HL-60/S4 treated with retinoic acid at 250 ng/mL for 4 days and 3 days (cell line): Measurements from ENCODE around the gene SPATA20.

Experiments
- in situ Hi-C: fragments of 300-500 bp; cut with MboI; formaldehyde crosslinking; loops from 2 replicates; pipeline ENCODE4 v1.7.0; 2022; ENCODE audit warnings: low sequenced_read_pairs

The SPATA20 gene

GRCh38 chr17:50538549-50539410 is 8.2 kb upstream of the SPATA20 start:
- in situ Hi-C loops, result loop anchor here (25.0 kb wide), 1 partner anchor 424 kb away; no protein-coding TSS in a partner anchor

- in situ Hi-C loops, result loop anchor here (25.0 kb wide), 1 partner anchor 422 kb away; no protein-coding TSS in a partner anchor
Observed at GRCh38 chr17:50539762-50540559, 7.0 kb upstream of the SPATA20 start.

DNA sequence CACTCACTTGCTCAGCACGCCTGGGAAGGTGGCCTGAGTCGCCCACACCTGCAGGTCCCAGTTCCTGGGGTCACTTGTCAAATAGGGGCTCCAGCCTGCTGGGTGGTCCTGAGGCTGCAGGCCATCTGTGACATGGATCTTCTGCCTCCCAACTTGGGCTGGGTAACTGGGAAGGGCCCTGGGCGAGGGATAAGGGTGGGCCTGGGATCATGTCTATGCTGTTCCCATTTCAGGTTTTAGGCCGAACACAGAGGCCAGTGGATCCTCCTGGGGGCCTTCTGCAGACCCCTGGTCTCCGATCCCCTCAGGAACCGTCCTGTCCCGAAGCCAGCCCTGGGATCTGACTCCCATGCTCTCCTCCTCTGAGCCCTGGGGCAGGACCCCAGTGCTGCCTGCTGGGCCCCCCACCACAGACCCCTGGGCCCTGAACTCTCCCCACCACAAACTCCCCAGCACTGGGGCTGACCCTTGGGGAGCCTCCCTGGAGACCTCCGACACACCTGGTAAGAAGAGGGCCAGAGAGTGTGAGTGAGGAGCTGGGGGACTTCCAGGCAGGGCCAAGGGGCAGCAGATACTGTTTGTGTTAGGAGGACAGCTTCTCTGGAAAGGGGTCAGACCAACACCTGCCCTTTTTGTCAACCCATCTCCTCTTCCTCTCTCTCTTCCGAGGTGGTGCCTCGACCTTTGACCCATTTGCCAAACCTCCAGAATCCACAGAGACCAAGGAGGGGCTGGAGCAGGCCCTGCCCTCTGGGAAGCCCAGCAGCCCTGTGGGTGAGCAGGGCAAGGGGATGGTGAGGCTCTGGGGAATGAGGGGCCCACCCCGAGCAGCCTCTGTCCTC is 6.2 kb upstream of the SPATA20 start:
- in situ Hi-C loops, result loop anchor here (25.0 kb wide), 1 partner anchor 422 kb away; no protein-coding TSS in a partner anchor

GRCh38 chr17:50541402-50541715 is 5.6 kb upstream of the SPATA20 start:
- in situ Hi-C loops, result loop anchor here (25.0 kb wide), 1 partner anchor 421 kb away; no protein-coding TSS in a partner anchor

DNA sequence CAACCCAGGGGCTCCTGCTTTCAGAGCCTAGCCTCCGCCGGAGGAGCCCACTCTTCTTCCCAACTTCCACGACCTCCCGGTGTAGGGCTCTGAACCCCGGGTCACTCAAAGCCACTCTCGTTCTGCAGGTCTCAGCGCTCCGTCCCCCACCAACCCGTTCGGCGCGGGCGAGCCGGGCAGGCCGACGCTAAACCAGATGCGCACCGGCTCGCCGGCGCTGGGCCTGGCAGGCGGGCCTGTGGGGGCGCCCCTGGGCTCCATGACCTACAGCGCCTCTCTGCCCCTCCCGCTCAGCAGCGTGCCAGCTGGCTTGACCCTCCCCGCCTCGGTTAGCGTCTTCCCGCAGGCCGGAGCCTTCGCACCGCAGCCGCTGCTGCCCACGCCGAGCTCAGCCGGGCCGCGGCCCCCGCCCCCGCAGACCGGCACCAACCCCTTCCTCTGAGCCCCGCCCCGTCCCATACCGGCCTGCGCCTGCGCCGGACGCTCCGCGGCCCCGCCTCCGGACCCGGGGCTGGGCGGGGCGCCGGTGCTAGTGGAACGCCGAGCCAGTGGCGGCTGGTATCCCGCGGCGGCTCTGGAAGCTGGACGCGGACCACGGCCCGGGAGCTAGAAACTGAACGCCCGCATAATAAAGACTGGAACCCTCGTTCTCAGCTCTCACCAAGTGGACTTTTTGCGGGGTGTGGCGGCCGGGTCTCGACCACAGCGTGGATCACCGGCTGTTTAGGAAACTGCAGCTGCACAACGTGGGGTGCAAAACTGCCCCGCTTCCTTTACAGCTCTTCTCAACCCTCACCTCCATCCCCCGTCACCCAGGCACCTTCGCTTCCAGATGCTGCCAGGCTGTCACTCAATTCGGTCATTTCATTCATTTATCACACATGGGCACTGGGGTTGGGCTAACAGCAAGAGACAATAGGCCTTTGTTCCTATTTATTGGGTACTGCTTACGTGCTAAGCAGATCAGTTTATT is 5.0 kb upstream of the SPATA20 start:
- in situ Hi-C loops, result loop anchor here (25.0 kb wide), 1 partner anchor 420 kb away; no protein-coding TSS in a partner anchor

GRCh38 chr17:50542795-50543774 is 3.9 kb upstream of the SPATA20 start:
- in situ Hi-C loops, result loop anchor here (25.0 kb wide), 1 partner anchor 419 kb away; no protein-coding TSS in a partner anchor

- in situ Hi-C loops, result loop anchor here (25.0 kb wide), 1 partner anchor 418 kb away; no protein-coding TSS in a partner anchor
Observed at GRCh38 chr17:50544516-50544915, 2.5 kb upstream of the SPATA20 start.

DNA sequence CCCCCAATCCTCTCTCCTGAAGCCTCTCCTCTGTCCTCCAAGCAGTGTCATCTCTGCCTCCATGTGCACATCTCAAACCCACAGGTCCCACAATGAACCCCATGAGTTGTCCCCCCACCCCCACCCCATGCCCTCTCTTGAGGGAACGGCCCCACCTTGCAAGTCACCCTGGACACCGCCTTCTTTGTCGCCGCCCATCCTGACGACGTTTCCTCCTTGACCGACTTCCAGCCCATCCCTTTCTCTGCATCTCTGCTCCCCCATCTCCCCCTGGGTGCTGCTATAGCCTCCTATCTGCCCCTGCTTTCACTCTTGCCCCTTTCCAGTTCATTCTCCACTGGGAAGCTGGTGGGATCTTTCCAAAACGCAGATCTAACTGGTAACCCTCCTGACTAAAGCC is 1.7 kb upstream of the SPATA20 start:
- in situ Hi-C loops, result loop anchor here (25.0 kb wide), 1 partner anchor 417 kb away; no protein-coding TSS in a partner anchor

DNA sequence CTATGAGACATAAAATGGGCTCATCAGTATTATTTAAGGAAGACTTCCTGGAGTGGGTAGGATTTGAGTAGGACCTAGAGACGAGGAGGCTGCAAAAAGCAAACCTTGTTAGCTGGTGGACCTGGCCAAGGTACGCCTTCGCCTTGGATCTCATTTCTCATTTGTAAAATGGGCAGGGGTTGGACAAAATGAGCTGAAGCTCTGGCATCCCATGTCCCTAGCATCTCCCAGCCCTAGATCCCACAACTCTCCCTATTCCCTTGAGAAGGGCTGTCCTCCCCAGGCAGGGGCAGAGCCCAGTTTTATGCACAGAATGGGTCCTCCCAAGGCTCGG is 306 bp upstream of the SPATA20 start:
- in situ Hi-C loops, result loop anchor here (25.0 kb wide), 1 partner anchor 416 kb away; no protein-coding TSS in a partner anchor

GRCh38 chr17:50547736-50548083 is 736 bp downstream of the SPATA20 start:
- in situ Hi-C loops, result loop anchor here (25.0 kb wide), 1 partner anchor 415 kb away; no protein-coding TSS in a partner anchor

- in situ Hi-C loops, result loop anchor here (25.0 kb wide), 1 partner anchor 413 kb away; no protein-coding TSS in a partner anchor
Observed at GRCh38 chr17:50548831-50549230, 1.9 kb downstream of the SPATA20 start.

DNA sequence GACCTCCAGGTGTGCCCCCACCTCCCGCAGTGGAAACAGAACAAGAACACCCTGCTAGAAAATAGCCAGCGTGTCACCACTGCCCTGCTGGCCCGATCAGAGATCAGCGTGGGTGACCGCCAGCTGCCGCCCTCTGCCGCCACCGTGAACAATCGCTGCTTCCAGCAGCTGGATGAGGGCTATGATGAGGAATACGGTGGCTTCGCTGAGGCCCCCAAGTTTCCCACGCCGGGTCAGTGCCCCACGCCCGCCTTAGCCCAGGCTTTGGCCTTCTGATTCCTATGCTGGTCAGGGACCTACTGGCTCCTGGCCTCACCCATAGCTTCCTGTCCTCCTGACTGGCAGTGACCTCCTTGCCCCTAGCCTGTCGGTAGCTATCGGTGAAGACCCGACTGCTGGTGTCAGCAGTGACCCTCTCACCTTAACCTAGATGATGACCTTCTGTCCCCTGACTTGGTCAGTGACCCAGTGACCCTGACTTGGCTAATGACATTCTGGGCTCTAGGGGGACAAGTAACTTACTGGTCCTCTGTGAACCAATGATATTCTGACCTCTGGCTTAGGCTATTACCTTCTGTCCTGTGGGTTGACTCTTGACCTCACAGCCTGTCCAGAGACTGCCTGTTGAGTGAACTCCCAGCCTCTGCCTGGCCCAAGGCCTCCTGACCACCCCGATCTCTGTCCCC is 2.4 kb downstream of the SPATA20 start:
- in situ Hi-C loops, result loop anchor here (25.0 kb wide), 1 partner anchor 413 kb away; no protein-coding TSS in a partner anchor

- in situ Hi-C loops, result loop anchor here (25.0 kb wide), 1 partner anchor 412 kb away; no protein-coding TSS in a partner anchor
Observed at GRCh38 chr17:50549969-50550368, 3.0 kb downstream of the SPATA20 start.

DNA sequence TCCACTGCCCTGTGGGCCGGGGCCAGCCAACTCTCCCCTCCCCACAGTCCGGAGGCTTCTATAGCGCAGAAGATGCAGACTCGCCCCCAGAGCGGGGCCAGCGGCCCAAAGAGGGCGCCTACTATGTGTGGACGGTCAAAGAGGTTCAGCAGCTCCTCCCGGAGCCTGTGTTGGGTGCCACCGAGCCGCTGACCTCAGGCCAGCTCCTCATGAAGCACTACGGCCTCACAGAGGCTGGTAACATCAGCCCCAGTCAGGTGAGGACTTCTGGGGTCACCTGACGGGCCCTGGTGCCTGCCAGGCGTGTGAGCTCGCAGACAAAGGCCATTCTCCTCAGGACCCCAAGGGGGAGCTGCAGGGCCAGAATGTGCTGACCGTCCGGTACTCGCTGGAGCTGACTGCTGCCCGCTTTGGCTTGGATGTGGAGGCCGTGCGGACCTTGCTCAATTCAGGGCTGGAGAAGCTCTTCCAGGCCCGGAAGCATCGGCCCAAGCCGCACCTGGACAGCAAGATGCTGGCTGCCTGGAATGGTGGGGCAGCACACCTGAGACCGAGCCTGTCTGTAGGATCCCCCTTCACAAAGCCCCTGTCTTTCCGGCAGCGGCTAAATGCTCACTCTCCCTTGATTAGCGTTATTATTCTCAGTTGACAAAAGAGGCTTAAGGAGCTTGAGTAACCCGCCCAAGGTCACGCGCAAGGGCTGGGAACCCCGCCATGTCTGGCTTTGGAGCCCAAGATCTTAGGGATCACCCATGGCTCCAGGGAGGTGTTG is 3.9 kb downstream of the SPATA20 start:
- in situ Hi-C loops, result no loop called here

- in situ Hi-C loops, result no loop called here
Observed at GRCh38 chr17:50551433-50551815, 4.5 kb downstream of the SPATA20 start.

DNA sequence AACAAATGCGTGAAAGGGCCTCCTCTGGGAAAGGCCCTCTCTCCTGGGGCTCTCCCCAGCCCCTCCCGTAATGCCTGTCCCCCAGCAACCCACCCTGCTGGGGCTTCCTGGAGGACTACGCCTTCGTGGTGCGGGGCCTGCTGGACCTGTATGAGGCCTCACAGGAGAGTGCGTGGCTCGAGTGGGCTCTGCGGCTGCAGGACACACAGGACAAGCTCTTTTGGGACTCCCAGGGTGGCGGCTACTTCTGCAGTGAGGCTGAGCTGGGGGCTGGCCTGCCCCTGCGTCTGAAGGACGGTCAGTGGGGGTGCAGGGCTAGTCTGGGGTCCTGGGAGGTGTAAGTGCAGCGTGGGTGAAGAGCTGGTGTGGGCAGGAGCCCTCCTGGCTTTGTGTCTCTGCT is 4.9 kb downstream of the SPATA20 start:
- in situ Hi-C loops, result no loop called here

DNA sequence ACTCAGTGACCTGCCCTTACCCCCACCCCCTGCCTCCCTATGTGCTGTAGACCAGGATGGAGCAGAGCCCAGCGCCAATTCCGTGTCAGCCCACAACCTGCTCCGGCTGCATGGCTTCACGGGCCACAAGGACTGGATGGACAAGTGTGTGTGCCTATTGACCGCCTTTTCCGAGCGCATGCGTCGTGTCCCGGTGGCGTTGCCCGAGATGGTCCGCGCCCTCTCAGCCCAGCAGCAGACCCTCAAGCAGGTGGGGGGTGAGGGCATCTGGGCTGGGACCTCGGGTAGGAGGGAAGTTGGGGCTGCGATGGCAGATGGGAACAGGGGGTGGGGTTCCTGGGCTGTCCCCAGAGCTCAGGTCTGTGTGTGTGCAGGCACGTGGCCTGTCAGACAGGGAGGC is 7.2 kb downstream of the SPATA20 start:
- in situ Hi-C loops, result no loop called here
